ENCODE results near the gene ZNF600. TPM values are rescaled to one million over a fixed set of nuclear protein-coding genes. Genes with fewer than 3 reads are reported as not detected.
A peak's percentile ranks its signal among the peaks of the same experiment; 100 is the strongest.
"Not testable (repeated sequence)": the region's sequence is repeated elsewhere in the genome, so short reads cannot be mapped to it uniquely, and the experiment has no call there.

Gene ZNF600
- total RNA-seq, 1 donor from 2014 or later = 2.3 TPM

- TF ChIP-seq CTCF (conservative IDR thresholded peaks at IDR 0.05) = no peak
- Mint-ChIP-seq H3K27me3 (ENCODE audit: low read depth) (no peaks in the 10 kb centered on the region), H3K36me3 (ENCODE audit: low read depth) (peaks cover 49% of the 10 kb centered on the region), H3K9me3 (peaks cover 6% of the 10 kb centered on the region), H3K27ac (ENCODE audit: unreplicated experiment) (no peak overlapping the region), H3K4me1 (no peaks in the 10 kb centered on the region), H3K4me3 (no peak overlapping the region)
- no peak for DNase-seq (ENCODE audit: low read depth, low spot score)
Measured at GRCh38 chr19:52809801-52810200, 23.2 kb upstream of the ZNF600 start.

- H3K36me3 Mint-ChIP-seq (ENCODE audit: low read depth) = peaks cover 84% of the 10 kb centered on the region
- not testable (repeated sequence) for DNase-seq (ENCODE audit: low read depth, low spot score); H3K27me3 Mint-ChIP-seq (ENCODE audit: low read depth); H3K4me1 Mint-ChIP-seq; H3K4me3 Mint-ChIP-seq; H3K27ac Mint-ChIP-seq (ENCODE audit: unreplicated experiment)
- peaks cover 42% of the 10 kb centered on the region for H3K9me3 Mint-ChIP-seq
Measured at GRCh38 chr19:52799950-52800640, 13.5 kb upstream of the ZNF600 start.

GRCh38 chr19:52789440-52789839 lies 2.8 kb upstream of the ZNF600 start:
- Mint-ChIP-seq H3K4me1 (peaks cover 13% of the 10 kb centered on the region), H3K9me3 (peaks cover 2% of the 10 kb centered on the region), H3K4me3 (no peak overlapping the region), H3K27ac (ENCODE audit: unreplicated experiment) (no peak overlapping the region), H3K27me3 (ENCODE audit: low read depth) (peaks cover 48% of the 10 kb centered on the region), H3K36me3 (ENCODE audit: low read depth) (peaks cover 10% of the 10 kb centered on the region)
- TF ChIP-seq CTCF (conservative IDR thresholded peaks at IDR 0.05) = no peak
- no peak for DNase-seq (ENCODE audit: low read depth, low spot score)

- H3K4me1 Mint-ChIP-seq = peaks cover 13% of the 10 kb centered on the region
- no peak overlapping the region for H3K27ac Mint-ChIP-seq (ENCODE audit: unreplicated experiment)
- TF ChIP-seq CTCF (conservative IDR thresholded peaks at IDR 0.05) = no peak
- peaks cover 50% of the 10 kb centered on the region for H3K27me3 Mint-ChIP-seq (ENCODE audit: low read depth)
- no peaks in the 10 kb centered on the region for H3K9me3 Mint-ChIP-seq
- peak overlapping the region; percentile 89 for H3K4me3 Mint-ChIP-seq
- no peak for DNase-seq (ENCODE audit: low read depth, low spot score)
- H3K36me3 Mint-ChIP-seq (ENCODE audit: low read depth) = no peaks in the 10 kb centered on the region
Measured at GRCh38 chr19:52786078-52786463, 520 bp downstream of the ZNF600 start.

- Mint-ChIP-seq H3K27ac (ENCODE audit: unreplicated experiment) (no peak overlapping the region), H3K36me3 (ENCODE audit: low read depth) (no peaks in the 10 kb centered on the region), H3K4me3 (peak overlapping the region; percentile 69), H3K4me1 (peaks cover 13% of the 10 kb centered on the region), H3K9me3 (no peaks in the 10 kb centered on the region), H3K27me3 (ENCODE audit: low read depth) (peaks cover 50% of the 10 kb centered on the region)
- no peak for DNase-seq (ENCODE audit: low read depth, low spot score)
- no peak for TF ChIP-seq CTCF (conservative IDR thresholded peaks at IDR 0.05)
Measured at GRCh38 chr19:52785506-52785905, 1.1 kb downstream of the ZNF600 start.

- not testable (repeated sequence) for H3K36me3 Mint-ChIP-seq (ENCODE audit: low read depth); H3K27ac Mint-ChIP-seq (ENCODE audit: unreplicated experiment); H3K4me3 Mint-ChIP-seq; DNase-seq (ENCODE audit: low read depth, low spot score); H3K9me3 Mint-ChIP-seq
- H3K4me1 Mint-ChIP-seq = peaks cover 12% of the 10 kb centered on the region
- peaks cover 34% of the 10 kb centered on the region for H3K27me3 Mint-ChIP-seq (ENCODE audit: low read depth)
Measured at GRCh38 chr19:52782864-52783263, 3.7 kb downstream of the ZNF600 start.
